PFSK-1 (cell line): Measurements from ENCODE around the gene SSX2IP.

Experiments
- FOXP2 ChIP-seq: optimal IDR thresholded peaks from 2 replicates; pipeline ENCODE3; 2011; ENCODE audit warnings: borderline replicate concordance, control low read depth, inconsistent platforms; ENCODE audit not compliant: insufficient read depth; ENCODE audit errors: extremely low read length, extremely low read depth
- POLR2AphosphoS5 ChIP-seq: IDR thresholded peaks from 2 replicates; pipeline ENCODE4 v1.6.1; 2012; ENCODE audit warnings: low read depth, mild to moderate bottlenecking, control low read depth, low read length, moderate library complexity
- REST ChIP-seq, 2 experiments: IDR thresholded peaks; 2 replicates each; pipeline versions ENCODE4 v1.6.1 to v1.8.0; 2011 to 2012; ENCODE audit warnings: low read depth in 2 of 2, low read length in 2 of 2, control low read depth in 1 of 2, inconsistent platforms in 1 of 2, mild to moderate bottlenecking in 1 of 2, moderate library complexity in 1 of 2; ENCODE audit not compliant: insufficient read depth in 1 of 2
- SIN3A ChIP-seq: IDR thresholded peaks from 2 replicates; pipeline ENCODE4 v1.6.1; 2012; ENCODE audit warnings: mild to moderate bottlenecking, low read length, moderate library complexity, borderline replicate concordance; ENCODE audit not compliant: insufficient read depth
- TAF1 ChIP-seq: IDR thresholded peaks from 2 replicates; pipeline ENCODE4 v1.6.1; 2012; ENCODE audit warnings: low read length, control low read depth, borderline replicate concordance; ENCODE audit not compliant: insufficient read depth

SSX2IP gene

GRCh38 chr1:84726593-84727499 lies 36.6 kb upstream of the SSX2IP start:
- TF ChIP-seq SIN3A: no peak
- TF ChIP-seq TAF1: no peak
- TF ChIP-seq FOXP2: no peak
- no peak for TF ChIP-seq REST (IDR thresholded peaks at IDR 0.05; ENCODE audit: insufficient read depth in 1 of 2, low read depth in 2 of 2, low read length in 2 of 2)
- no peak for TF ChIP-seq POLR2AphosphoS5

GRCh38 chr1:84724128-84724860 lies 34.0 kb upstream of the SSX2IP start:
- no peak for TF ChIP-seq SIN3A
- TF ChIP-seq REST (IDR thresholded peaks at IDR 0.05; ENCODE audit: insufficient read depth in 1 of 2, low read depth in 2 of 2, low read length in 2 of 2): no peak
- TF ChIP-seq TAF1: no peak
- TF ChIP-seq POLR2AphosphoS5: no peak
- no peak for TF ChIP-seq FOXP2

GRCh38 chr1:84722794-84723193 lies 32.5 kb upstream of the SSX2IP start:
- TF ChIP-seq REST (IDR thresholded peaks at IDR 0.05; ENCODE audit: insufficient read depth in 1 of 2, low read depth in 2 of 2, low read length in 2 of 2) (no peak), SIN3A (no peak), TAF1 (no peak), POLR2AphosphoS5 (no peak), FOXP2 (no peak)

- no peak for TF ChIP-seq FOXP2
- no peak for TF ChIP-seq TAF1
- TF ChIP-seq POLR2AphosphoS5: no peak
- TF ChIP-seq REST (IDR thresholded peaks at IDR 0.05; ENCODE audit: insufficient read depth in 1 of 2, low read depth in 2 of 2, low read length in 2 of 2): no peak
- no peak for TF ChIP-seq SIN3A
Measured at GRCh38 chr1:84721152-84721551, 30.9 kb upstream of the SSX2IP start.
